Measurements from ENCODE around the gene COX17. TPM values are rescaled to one million over a fixed set of nuclear protein-coding genes. Genes with fewer than 3 reads are reported as not detected.
A peak's percentile ranks its signal among the peaks of the same experiment; 100 is the strongest.
"Not testable (repeated sequence)": the region's sequence is repeated elsewhere in the genome, so short reads cannot be mapped to it uniquely, and the experiment has no call there.

COX17 gene
- total RNA-seq, 1 donor from 2014 or later: 54.4 TPM

DNA sequence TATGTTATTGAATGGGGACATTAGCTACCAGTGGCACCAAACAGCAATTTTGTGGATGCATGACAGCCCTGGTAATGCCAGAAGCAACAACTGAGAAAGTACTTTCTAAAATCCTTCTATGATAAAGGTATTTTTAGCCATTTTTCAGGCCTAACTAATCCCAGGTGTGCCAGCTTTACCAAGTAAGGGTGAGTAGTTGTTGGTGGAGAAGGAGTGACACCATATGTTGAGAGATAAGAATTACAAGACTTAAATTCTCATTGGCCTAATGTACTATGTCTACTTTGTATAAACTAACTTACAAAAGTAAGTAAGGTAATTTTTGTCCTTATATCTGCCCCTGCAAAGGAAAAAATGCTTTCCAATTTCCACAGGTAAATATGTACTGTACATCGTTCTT is 4.1 kb upstream of the COX17 start:
- intact Hi-C loops (cut with DNase I): no loop called here
- Histone ChIP-seq H3K4me3 (no peak overlapping the region), H3K27me3 (ENCODE audit: low read depth) (no peaks in the 10 kb centered on the region), H3K4me1 (peaks cover 9% of the 10 kb centered on the region), H3K36me3 (no peaks in the 10 kb centered on the region), H3K27ac (no peak overlapping the region), H3K9me3 (no peaks in the 10 kb centered on the region)
- peak; percentile 54 for TF ChIP-seq CTCF (IDR thresholded peaks at IDR 0.05)
- no peak for DNase-seq
- ATAC-seq: no peak

GRCh38 chr3:119679874-119680273 is 2.7 kb upstream of the COX17 start:
- TF ChIP-seq CTCF (IDR thresholded peaks at IDR 0.05): no peak

DNA sequence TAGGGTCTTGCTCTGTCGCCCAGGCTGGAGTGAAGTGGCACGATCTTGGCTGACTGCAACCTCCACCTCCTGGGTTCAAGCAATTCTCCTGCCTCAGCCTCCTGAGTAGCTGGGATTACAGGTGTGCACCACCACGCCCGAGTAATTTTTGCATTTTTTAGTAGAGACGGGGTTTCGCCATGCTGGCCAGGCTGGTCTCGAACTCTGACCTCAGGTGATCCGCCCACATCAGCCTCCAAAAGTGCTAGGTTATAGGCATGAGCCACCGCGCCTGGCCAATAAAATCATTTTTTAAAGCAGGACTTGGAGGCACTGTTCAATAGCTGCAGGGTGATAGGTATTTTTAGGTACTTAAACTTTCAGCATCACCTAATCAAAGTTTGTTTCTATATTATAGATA is 1.0 kb upstream of the COX17 start:
- H3K4me3 ChIP-seq; intact Hi-C loops (cut with DNase I); H3K27ac ChIP-seq; H3K27me3 ChIP-seq (ENCODE audit: low read depth); ATAC-seq; DNase-seq; H3K9me3 ChIP-seq: not testable (repeated sequence)
- Histone ChIP-seq H3K4me1 (peaks cover 17% of the 10 kb centered on the region), H3K36me3 (peaks cover 20% of the 10 kb centered on the region)

More at GRCh38 chr3:119679874-119680273, 2.7 kb upstream of the COX17 start:
- Histone ChIP-seq H3K4me3 (no peak overlapping the region), H3K36me3 (peaks cover 4% of the 10 kb centered on the region), H3K27ac (no peak overlapping the region), H3K27me3 (ENCODE audit: low read depth) (no peaks in the 10 kb centered on the region), H3K9me3 (no peaks in the 10 kb centered on the region), H3K4me1 (peaks cover 17% of the 10 kb centered on the region)
- no peak for DNase-seq
- no peak for ATAC-seq
- intact Hi-C loops (cut with DNase I): no loop called here

DNA sequence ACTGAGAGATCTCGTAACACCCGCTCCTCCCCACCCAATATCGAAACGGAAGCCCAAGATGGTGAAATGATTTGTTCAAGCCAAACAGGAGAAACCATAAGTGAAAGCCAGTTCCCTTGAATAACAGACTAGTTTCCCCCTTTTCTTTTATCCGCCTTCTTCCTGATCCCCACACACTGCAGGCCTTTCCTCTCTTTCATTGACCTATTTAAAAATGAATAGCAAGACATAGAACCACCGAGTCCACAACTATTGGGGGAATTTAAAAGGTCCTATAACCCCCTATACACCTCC is 382 bp upstream of the COX17 start:
- Histone ChIP-seq H3K27me3 (ENCODE audit: low read depth) (no peaks in the 10 kb centered on the region), H3K9me3 (no peaks in the 10 kb centered on the region), H3K27ac (peak overlapping the region; percentile 93), H3K4me1 (peaks cover 21% of the 10 kb centered on the region), H3K36me3 (peaks cover 27% of the 10 kb centered on the region), H3K4me3 (peak overlapping the region; percentile 65)
- intact Hi-C loops (cut with DNase I): no loop called here
- ATAC-seq (no peak), DNase-seq (no peak)
- TF ChIP-seq CTCF (IDR thresholded peaks at IDR 0.05): no peak

DNA sequence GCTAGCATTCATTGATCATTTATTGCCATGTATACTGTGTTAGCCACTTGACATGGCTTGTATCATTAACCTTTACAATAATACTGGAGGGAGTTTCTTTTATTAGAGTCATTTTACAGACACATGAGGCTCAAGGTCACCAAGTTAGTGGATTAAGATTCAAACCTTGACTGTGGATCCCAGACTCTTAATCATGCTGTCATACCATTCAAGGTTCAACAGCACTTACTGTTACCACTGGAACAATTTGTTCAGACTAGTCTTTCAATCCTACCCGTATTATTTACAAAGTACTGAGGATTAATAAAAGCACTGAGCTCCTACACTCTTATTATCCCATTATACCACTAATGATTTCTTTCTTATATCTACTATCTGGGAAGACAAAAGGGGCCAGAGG is 1.2 kb downstream of the COX17 start:
- H3K4me1 ChIP-seq: peaks cover 24% of the 10 kb centered on the region
- peak overlapping the region; percentile 93 for H3K27ac ChIP-seq
- DNase-seq (no peak), ATAC-seq (no peak)
- H3K9me3 ChIP-seq: no peaks in the 10 kb centered on the region
- no peak for TF ChIP-seq CTCF (IDR thresholded peaks at IDR 0.05)
- no peaks in the 10 kb centered on the region for H3K27me3 ChIP-seq (ENCODE audit: low read depth)
- H3K4me3 ChIP-seq: peak overlapping the region; percentile 65
- H3K36me3 ChIP-seq: peaks cover 42% of the 10 kb centered on the region
- intact Hi-C loops (cut with DNase I): no loop called here

GRCh38 chr3:119675188-119675874 is 1.9 kb downstream of the COX17 start:
- peak overlapping the region; percentile 65 for H3K4me3 ChIP-seq
- H3K9me3 ChIP-seq: no peaks in the 10 kb centered on the region
- no peak for TF ChIP-seq CTCF (IDR thresholded peaks at IDR 0.05)
- H3K36me3 ChIP-seq: peaks cover 46% of the 10 kb centered on the region
- H3K27ac ChIP-seq: peak overlapping the region; percentile 93
- no peaks in the 10 kb centered on the region for H3K27me3 ChIP-seq (ENCODE audit: low read depth)
- ATAC-seq (no peak), DNase-seq (no peak)
- intact Hi-C loops (cut with DNase I): no loop called here
- H3K4me1 ChIP-seq: peaks cover 24% of the 10 kb centered on the region

Data from lower lobe of right lung (tissue), 2 donors.